SU-DHL-6 (cell line): ENCODE data around the gene DNMT3A.

Source experiments
- CTCF ChIP-seq: fragments of 200-600 bp; sonication (generic); IDR thresholded peaks from one replicate; pipeline ENCODE4 v1.5.1; 2017; ENCODE audit warnings: antibody characterized with exemption, mild to moderate bottlenecking, low read length, moderate library complexity; ENCODE audit not compliant: insufficient read depth, poor library complexity, severe bottlenecking
- EZH2phosphoT487 ChIP-seq: fragments of 200-600 bp; sonication (generic), shearing (Covaris generic); conservative IDR thresholded peaks from 2 replicates; pipeline ENCODE4 v1.6.1; 2018; ENCODE audit warnings: mild to moderate bottlenecking, antibody characterized with exemption, low read length, moderate library complexity, mixed read lengths

- TF ChIP-seq CTCF (no peak), EZH2phosphoT487 (no peak)
Observed at GRCh38 chr2:25293145-25293544, 48.6 kb downstream of the DNMT3A start.
